ENCODE data around the gene SHISA7.

The SHISA7 gene

DNA sequence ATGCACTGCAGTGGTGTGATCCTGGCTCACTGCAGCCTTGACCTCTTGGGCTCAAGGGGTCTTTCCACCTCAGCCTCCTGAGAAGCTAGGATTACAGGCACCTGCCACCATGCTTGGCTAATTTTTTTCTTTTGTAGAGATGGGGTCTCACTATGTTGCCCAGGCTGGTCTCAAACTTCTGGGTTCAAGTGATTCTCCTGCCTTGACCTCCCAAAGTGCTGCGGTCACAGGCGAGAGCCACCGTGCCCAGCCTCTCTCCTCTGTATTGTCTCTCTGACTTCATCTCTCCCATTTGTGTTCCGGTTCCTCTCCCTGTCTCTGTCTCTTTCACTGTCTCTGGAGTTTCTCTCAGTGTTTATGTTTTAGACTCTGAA, 23.1 kb upstream of the SHISA7 start:
- DNase-seq (ENCODE audit: low spot score) = no peak
- TF ChIP-seq, protein P1, sequence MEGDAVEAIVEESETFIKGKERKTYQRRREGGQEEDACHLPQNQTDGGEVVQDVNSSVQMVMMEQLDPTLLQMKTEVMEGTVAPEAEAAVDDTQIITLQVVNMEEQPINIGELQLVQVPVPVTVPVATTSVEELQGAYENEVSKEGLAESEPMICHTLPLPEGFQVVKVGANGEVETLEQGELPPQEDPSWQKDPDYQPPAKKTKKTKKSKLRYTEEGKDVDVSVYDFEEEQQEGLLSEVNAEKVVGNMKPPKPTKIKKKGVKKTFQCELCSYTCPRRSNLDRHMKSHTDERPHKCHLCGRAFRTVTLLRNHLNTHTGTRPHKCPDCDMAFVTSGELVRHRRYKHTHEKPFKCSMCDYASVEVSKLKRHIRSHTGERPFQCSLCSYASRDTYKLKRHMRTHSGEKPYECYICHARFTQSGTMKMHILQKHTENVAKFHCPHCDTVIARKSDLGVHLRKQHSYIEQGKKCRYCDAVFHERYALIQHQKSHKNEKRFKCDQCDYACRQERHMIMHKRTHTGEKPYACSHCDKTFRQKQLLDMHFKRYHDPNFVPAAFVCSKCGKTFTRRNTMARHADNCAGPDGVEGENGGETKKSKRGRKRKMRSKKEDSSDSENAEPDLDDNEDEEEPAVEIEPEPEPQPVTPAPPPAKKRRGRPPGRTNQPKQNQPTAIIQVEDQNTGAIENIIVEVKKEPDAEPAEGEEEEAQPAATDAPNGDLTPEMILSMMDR (IDR thresholded peaks at IDR 0.05; ENCODE audit: borderline replicate concordance, control extremely low read depth, extremely low read depth, insufficient read depth, missing control alignments) = no peak
- in situ Hi-C loops (cut with MboI; ENCODE audit: low sequenced_read_pairs, unreplicated experiment) = no loop called here

DNA sequence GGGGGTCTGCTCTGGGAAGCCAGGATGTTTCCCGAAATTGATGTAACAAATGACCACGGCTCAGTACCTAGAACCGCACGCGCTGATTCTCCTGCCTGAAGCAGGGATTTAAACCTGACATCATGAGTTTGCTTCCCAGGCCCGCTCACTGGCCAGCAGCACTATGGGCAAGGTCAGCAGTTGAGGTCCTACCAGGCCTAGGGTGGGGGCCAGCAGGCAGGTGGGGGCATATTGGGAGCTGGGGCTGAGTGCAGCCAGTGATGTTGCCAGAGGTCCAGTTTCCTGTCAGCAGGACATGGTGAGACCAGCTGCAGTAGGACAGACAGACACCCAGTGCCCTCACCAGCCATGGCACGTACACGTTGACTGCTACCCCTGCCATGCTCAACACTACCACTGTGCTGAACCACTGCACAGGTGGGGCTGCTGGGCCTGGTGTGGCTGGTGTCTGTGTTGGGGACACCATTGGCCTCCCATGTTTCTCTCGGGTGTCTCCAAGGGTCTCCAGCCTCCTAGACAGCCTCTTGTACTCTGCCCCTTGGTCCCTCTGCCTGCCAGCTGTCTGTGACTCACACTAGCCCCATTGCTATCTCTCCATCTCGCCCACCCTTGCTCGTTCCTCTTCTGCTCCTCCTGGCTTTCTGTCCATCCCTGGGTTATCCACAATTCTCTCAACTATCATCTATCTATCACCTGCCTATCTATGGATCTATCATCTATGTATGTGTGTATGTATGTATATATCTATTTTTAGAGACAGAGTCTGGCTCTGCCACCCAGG, 22.6 kb upstream of the SHISA7 start:
- TF ChIP-seq, protein P1 (IDR thresholded peaks at IDR 0.05; ENCODE audit: borderline replicate concordance, control extremely low read depth, extremely low read depth, insufficient read depth, missing control alignments) = no peak
- in situ Hi-C loops (cut with MboI; ENCODE audit: low sequenced_read_pairs, unreplicated experiment) = no loop called here
- no peak for DNase-seq (ENCODE audit: low spot score)

DNA sequence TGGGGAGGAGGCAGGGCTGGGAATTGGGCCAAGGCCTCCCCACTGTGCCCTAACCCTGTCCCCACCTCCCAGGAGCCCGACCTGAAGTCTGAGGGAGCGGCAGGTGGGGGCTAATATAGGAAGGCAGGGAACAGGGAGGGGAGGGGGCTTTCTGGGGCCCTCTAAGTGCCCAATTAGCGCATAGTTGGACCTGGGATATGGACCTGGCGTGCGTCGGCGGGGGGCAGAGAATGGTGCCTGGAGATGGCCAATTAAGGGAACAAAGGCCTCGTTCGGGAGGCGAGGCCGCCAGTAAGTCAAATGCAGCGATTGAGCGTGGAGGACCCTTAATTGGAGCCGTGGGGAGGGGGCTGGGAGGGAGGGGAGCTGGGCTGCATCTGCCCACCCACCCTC, 21.6 kb upstream of the SHISA7 start, which contains the start of gene C19orf85:
C19orf85 (minus strand) TSS at position 90 of the 393 bp plus-strand sequence. CDS start 197 bp downstream, outside the sequence.
- in situ Hi-C loops (cut with MboI; ENCODE audit: low sequenced_read_pairs, unreplicated experiment) = no loop called here
- TF ChIP-seq, protein P1 (IDR thresholded peaks at IDR 0.05; ENCODE audit: borderline replicate concordance, control extremely low read depth, extremely low read depth, insufficient read depth, missing control alignments) = no peak
- no peak for DNase-seq (ENCODE audit: low spot score)

DNA sequence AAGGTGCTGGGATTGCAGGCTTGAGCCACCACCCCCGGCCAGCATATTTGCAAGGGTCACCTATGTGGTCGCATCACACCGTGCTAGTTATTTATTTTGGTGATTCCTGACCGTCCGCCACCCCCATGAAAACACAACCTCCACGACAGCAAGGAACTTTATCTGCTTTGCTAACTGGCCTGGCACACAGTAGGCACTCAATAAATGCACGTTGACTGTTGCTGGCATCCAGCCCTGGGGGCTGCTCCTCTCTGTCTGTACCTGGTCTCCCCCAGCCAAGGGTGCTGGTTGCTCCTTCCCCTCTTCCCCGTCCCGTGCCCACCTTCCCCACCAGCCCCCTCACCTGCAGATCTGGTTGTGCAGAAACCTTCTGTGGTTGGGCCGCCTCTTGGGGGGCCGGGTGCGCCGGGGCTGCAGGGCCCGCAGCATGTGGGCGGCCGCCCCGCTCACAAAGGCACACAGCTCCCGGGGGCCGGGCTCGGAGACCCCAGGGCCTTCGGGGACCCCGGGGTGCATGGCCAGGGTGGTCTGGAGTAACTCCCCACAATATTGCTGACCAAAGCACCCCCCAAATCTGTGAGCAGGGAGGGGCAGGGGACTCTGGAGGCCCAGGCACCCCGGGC, 21.1 kb upstream of the SHISA7 start:
- in situ Hi-C loops (cut with MboI; ENCODE audit: low sequenced_read_pairs, unreplicated experiment) = no loop called here
- TF ChIP-seq, protein P1 (IDR thresholded peaks at IDR 0.05; ENCODE audit: borderline replicate concordance, control extremely low read depth, extremely low read depth, insufficient read depth, missing control alignments) = no peak

DNA sequence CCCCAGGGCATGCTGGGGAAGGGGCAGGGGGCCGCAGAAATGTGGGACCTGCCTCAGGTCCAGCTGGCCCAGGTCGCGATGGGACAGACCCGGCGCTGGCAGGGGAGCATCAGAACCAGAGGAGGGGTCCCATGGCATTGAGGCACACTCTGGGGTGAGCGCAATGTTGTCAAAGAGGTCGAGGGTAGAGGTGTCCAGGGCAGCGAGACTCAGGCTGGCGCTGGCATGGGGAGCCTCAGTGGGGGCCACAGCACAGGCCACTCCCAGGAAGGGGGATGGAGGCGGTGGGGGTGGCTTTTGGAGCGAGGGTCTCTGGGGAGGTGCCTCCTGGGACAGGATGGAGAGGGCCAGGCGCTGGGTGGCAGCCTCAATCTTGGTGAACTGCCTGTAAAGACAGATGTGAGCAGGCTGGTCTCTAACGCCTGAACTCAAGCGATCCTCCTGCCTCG, 20.5 kb upstream of the SHISA7 start:
- no peak for DNase-seq (ENCODE audit: low spot score)
- in situ Hi-C loops (cut with MboI; ENCODE audit: low sequenced_read_pairs, unreplicated experiment) = no loop called here
- TF ChIP-seq, protein P1 (IDR thresholded peaks at IDR 0.05; ENCODE audit: borderline replicate concordance, control extremely low read depth, extremely low read depth, insufficient read depth, missing control alignments) = no peak

More for the DNA sequence above, 21.1 kb upstream of the SHISA7 start:
- no peak for DNase-seq (ENCODE audit: low spot score)

DNA sequence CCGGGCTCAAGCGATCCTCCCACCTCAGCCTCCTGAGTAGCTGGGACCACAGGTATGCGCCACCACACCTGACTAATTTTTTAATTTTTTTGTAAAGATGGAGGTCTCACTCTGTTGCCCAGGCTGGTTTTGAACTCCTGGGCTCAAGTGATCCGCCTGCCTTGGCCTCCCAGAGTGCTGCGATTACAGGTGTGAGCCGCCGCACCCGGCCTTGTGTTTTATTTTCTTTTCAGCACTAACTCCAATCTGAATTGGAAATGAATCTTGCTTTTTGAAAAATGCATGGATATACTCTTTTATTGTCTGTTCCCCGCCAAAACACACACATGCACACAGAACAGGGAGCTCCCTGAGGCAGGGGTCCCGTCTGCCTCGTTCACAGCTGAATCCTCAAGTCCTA, 19.6 kb upstream of the SHISA7 start:
- no peak for DNase-seq (ENCODE audit: low spot score)
- in situ Hi-C loops (cut with MboI; ENCODE audit: low sequenced_read_pairs, unreplicated experiment) = no loop called here
- TF ChIP-seq, protein P1 (IDR thresholded peaks at IDR 0.05; ENCODE audit: borderline replicate concordance, control extremely low read depth, extremely low read depth, insufficient read depth, missing control alignments) = no peak

Measured in GM13976 (cell line).